Prostate gland (tissue), 2 donors: Measurements from ENCODE around the gene CHIT1. TPM values are rescaled to one million over a fixed set of nuclear protein-coding genes. Genes with fewer than 3 reads are reported as not detected.

Experiments
- DNase-seq: peaks from one replicate; pipeline ENCODE4 v3.0.0-alpha.2; 2019; ENCODE audit warnings: low spot score
- H3K27ac ChIP-seq, 2 donors: fragments of 200-600 bp; sonication (generic); 2 replicates each; pipeline ENCODE4 v1.5.1; 2017 to 2019
- H3K27me3 ChIP-seq: fragments of 200-600 bp; sonication (generic); replicated peaks from 2 replicates; pipeline ENCODE4 v1.5.1; 2019; ENCODE audit not compliant: insufficient read depth
- H3K36me3 ChIP-seq, 2 donors: fragments of 200-600 bp; sonication (generic); 1 replicate in 1 of 2; 2 replicates in 1 of 2; pipeline versions ENCODE4 v1.5.1 to v1.8.1; 2017 to 2019
- H3K4me1 ChIP-seq: fragments of 200-600 bp; sonication (generic); replicated peaks from 2 replicates; pipeline ENCODE4 v1.5.1; 2019
- H3K4me3 ChIP-seq, 2 donors: fragments of 200-600 bp; sonication (generic); 2 replicates each; pipeline ENCODE4 v1.5.1; 2017 to 2019
- H3K9me3 ChIP-seq: fragments of 200-600 bp; sonication (generic); 2 replicates; pipeline ENCODE4 v1.5.1; 2017
- CTCF ChIP-seq, 4 experiments: fragments of 200-600 bp in 2 of 4; fragments of 450-650 bp in 2 of 4; sonication (generic) in 2 of 4; IDR thresholded peaks; 1 replicate in 3 of 4; 2 replicates in 1 of 4; pipeline ENCODE4 v1.5.1; 2016 to 2019; ENCODE audit warnings: antibody characterized with exemption in 4 of 4, mild to moderate bottlenecking in 2 of 4, moderate library complexity in 2 of 4
- POLR2A ChIP-seq: fragments of 450-650 bp; IDR thresholded peaks from one replicate; pipeline ENCODE4 v1.6.1; 2016; ENCODE audit warnings: antibody characterized with exemption, mild to moderate bottlenecking
- POLR2AphosphoS5 ChIP-seq: sonication (generic); formaldehyde crosslinking; IDR thresholded peaks from one replicate; pipeline ENCODE4 v1.6.1; 2017; ENCODE audit warnings: antibody characterized with exemption
- WGBS: methylation state at CpG from one replicate; pipeline ENCODE4 v1.1.5; 2018; 5-methylcytosine and 5-hydroxymethylcytosine counted together
- intact Hi-C: fragments of 100-400 bp; cut with DNase I; formaldehyde crosslinking; loops from one replicate; pipeline ENCODE4 v1.14.2; 2022
- total RNA-seq, 2 donors: library from RNA; depleted of rRNA; stranded (reverse); fragments of >200 nt; gene quantifications; one replicate each; pipeline ENCODE4 v1.1.0, GENCODE V29; 2016

CHIT1 gene
- total RNA-seq, 2 donors from 2014 or later = 1.5 TPM; not detected in 1

- no peaks in the 10 kb centered on the region for H3K4me1 ChIP-seq
- WGBS = 68% methylated on average over 9 of the region's 9 CpGs
- H3K27me3 ChIP-seq = no peaks in the 10 kb centered on the region
- H3K9me3 ChIP-seq = no peaks in the 10 kb centered on the region
- H3K4me3 ChIP-seq = no peak overlapping the region
- H3K27ac ChIP-seq = no peak overlapping the region
- intact Hi-C loops = no loop called here
- no peak for DNase-seq
- TF ChIP-seq POLR2AphosphoS5 = no peak
- no peak for TF ChIP-seq POLR2A
- TF ChIP-seq CTCF (IDR thresholded peaks at IDR 0.05) = no peak
- no peaks in the 10 kb centered on the region for H3K36me3 ChIP-seq
These were observed 51.9 kb downstream of the CHIT1 start for GRCh38 chr1:203177470-203178039.

- no peak overlapping the region for H3K4me3 ChIP-seq
- WGBS = 92% methylated on average over 6 of the region's 6 CpGs
- no peak for DNase-seq
- no peaks in the 10 kb centered on the region for H3K36me3 ChIP-seq
- no peaks in the 10 kb centered on the region for H3K9me3 ChIP-seq
- H3K27me3 ChIP-seq = no peaks in the 10 kb centered on the region
- intact Hi-C loops = no loop called here
- TF ChIP-seq POLR2A (no peak), POLR2AphosphoS5 (no peak), CTCF (IDR thresholded peaks at IDR 0.05) (no peak)
- H3K4me1 ChIP-seq = no peaks in the 10 kb centered on the region
- no peak overlapping the region for H3K27ac ChIP-seq
These were observed 52.5 kb downstream of the CHIT1 start for GRCh38 chr1:203177036-203177405.

- 83% methylated on average over 9 of the region's 9 CpGs for WGBS
- intact Hi-C loops = no loop called here
- Histone ChIP-seq H3K4me3 (no peak overlapping the region), H3K27me3 (no peaks in the 10 kb centered on the region), H3K36me3 (no peaks in the 10 kb centered on the region), H3K9me3 (no peaks in the 10 kb centered on the region), H3K4me1 (no peaks in the 10 kb centered on the region), H3K27ac (no peak overlapping the region)
- TF ChIP-seq POLR2AphosphoS5 (no peak), POLR2A (no peak)
- DNase-seq = no peak
These were observed 53.0 kb downstream of the CHIT1 start for GRCh38 chr1:203176273-203177035.

GRCh38 chr1:203175827-203176241, 53.6 kb downstream of the CHIT1 start:
- DNase-seq = no peak
- Histone ChIP-seq H3K4me3 (no peak overlapping the region), H3K27me3 (no peaks in the 10 kb centered on the region), H3K36me3 (no peaks in the 10 kb centered on the region), H3K4me1 (no peaks in the 10 kb centered on the region), H3K27ac (no peak overlapping the region), H3K9me3 (no peaks in the 10 kb centered on the region)
- 78% methylated on average over 9 of the region's 9 CpGs for WGBS
- TF ChIP-seq POLR2AphosphoS5 (no peak), CTCF (IDR thresholded peaks at IDR 0.05) (no peak), POLR2A (no peak)
- intact Hi-C loops = no loop called here

- TF ChIP-seq POLR2AphosphoS5 (no peak), CTCF (IDR thresholded peaks at IDR 0.05) (no peak), POLR2A (no peak)
- intact Hi-C loops = no loop called here
- 89% methylated on average over 4 of the region's 5 CpGs for WGBS
- H3K4me1 ChIP-seq = no peaks in the 10 kb centered on the region
- H3K9me3 ChIP-seq = no peaks in the 10 kb centered on the region
- no peak within 1 kb of the TSS for H3K27ac ChIP-seq
- H3K27me3 ChIP-seq = no peaks in the 10 kb centered on the region
- no peak for DNase-seq
- no peak within 1 kb of the TSS for H3K4me3 ChIP-seq
- H3K36me3 ChIP-seq = no peaks in the 10 kb centered on the region
These were observed 54.1 kb downstream of the CHIT1 start, which contains the start of gene MYBPH for GRCh38 chr1:203175237-203175826. Gene MYBPH, minus strand, starts transcription at chr1:203175826. Its CDS starts 71 bp downstream, at chr1:203175755.
